ENCODE data around the gene ZNF25. TPM values are rescaled to one million over a fixed set of nuclear protein-coding genes. Genes with fewer than 3 reads are reported as not detected.
A peak's percentile ranks its signal among the peaks of the same experiment; 100 is the strongest.
"Not testable (repeated sequence)": the region's sequence is repeated elsewhere in the genome, so short reads cannot be mapped to it uniquely, and the experiment has no call there.

ZNF25 gene
- total RNA-seq, 1 experiment from 2014 or later, result 0.15 TPM

DNA sequence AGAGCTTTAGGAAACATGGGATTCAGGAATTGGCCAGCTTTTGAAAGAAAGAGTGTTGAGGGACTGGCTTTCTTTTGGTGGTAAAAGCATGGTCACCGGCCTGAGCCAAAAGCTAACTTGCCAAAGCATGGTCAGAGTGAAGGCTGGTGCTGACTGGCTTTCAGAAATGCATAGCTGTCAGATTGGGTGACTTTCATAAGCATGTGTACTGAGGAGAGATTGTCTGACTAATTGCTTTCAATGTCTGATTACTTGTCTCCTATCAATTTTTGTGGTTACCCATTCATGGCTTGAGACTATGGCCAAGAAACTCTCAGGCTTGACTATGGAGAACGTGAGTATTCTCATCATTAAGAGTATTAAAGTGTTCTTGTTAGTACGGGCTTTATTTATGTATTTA, 28.2 kb downstream of the ZNF25 start:
- DNase-seq (ENCODE audit: low spot score), result no peak

DNA sequence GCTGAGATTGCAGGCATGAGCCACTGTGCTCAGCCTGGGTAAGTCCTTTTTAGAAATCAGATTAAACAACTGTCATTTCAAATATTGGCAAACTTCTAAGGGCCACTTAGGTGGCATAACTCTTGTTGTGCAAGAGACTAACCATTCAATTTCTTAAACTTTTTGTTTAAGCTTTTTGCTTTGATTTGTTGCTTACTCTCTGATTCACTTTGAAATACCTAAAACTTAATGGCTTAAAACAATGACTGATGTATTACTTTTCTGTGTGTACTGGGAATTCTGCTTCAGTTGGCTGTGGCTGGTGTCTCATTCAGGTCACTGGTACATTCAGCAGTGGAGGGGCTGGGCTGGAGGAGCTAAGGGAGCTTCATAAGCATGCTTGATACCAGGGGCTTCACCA, 28.9 kb downstream of the ZNF25 start:
- no peak for DNase-seq (ENCODE audit: low spot score)

- DNase-seq (ENCODE audit: low spot score), result peak; percentile 12
Measured at GRCh38 chr10:37937864-37938263, 38.6 kb downstream of the ZNF25 start.

DNA sequence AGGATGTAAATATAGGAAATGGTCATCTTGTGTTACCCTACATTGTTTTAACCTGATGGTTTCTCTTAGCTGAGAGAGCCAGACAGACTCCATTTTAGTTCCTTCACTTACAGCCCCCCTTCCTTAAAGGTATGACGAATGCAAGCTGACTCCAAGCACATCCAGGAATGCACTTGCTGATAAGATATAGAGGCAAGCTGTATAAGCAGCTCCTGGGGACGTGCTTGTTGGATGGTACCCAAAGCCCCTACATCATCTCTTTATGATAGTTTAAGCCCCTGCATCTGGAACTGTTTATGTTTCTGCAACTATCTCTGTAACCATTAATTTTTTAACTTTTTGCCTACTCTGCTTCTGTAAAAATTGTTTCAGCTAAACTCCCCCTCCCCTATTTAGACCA, 41.7 kb downstream of the ZNF25 start:
- DNase-seq (ENCODE audit: low spot score), result no peak

DNA sequence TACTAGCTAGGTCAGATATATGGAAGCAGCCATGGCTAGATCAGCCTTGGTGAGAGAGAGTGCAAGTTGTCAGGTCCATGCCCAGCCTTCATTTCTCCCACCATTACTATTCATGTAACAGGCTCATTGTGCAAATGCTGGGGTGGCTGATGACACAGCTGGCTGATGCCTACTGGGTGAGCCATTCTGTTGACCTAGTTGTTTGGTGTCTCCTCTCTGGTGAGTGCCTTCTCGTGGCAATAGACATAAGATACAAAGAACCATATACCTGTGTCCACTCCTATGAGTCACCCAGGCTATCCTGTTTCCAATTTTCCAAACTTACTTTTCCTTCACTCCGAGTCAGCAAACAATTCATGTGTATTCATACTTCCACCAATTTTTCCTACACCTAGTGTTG, 46.0 kb downstream of the ZNF25 start:
- DNase-seq (ENCODE audit: low spot score), result no peak

- not testable (repeated sequence) for DNase-seq (ENCODE audit: low spot score)
Measured at GRCh38 chr10:37908165-37908564, 68.3 kb downstream of the ZNF25 start.

DNA sequence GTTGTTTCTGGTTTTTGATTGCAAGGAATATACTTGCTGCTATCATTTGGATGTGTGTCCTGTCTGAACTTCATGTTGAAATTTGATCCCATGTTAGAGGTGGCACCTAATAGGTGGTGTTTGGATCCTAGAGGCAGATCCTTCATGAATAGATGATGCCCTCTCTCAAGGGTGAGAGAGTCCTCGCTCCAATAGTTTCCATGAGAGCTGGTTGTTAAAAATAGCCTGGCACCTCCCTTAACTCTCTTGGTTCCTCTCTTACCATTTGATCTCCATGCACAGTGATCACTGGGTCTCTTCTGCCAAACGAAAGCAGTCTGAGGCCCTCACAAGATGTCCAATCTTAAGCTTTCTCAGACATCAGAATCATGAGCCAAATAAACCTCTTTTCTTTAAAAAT, 70.1 kb downstream of the ZNF25 start:
- no peak for DNase-seq (ENCODE audit: low spot score)

Small RNA genes within 50 kb of the gene (small RNA-seq; reads per million reads assigned to genes)
- not detected for gene RF00019

Other genes with a start within 250 kb of the ZNF25 start
- 3.4 and 4.7 TPM in 2 replicates for gene ZNF248, start 119.0 kb downstream of the ZNF25 start, total RNA-seq (2014; rRNA removed; shearing (Covaris generic))
- gene ZNF33A, start 34.0 kb upstream of the ZNF25 start, total RNA-seq (2014; rRNA removed; shearing (Covaris generic)), result 7.3 and 18.6 TPM in 2 replicates
- gene ZNF37A, start 117.7 kb upstream of the ZNF25 start, total RNA-seq (2014; rRNA removed; shearing (Covaris generic)), result 2.9 and 5.9 TPM in 2 replicates